HG02973 (cell line): ENCODE results near the gene ANKRD30B.
"Not testable (repeated sequence)": the region's sequence is repeated elsewhere in the genome, so short reads cannot be mapped to it uniquely, and the experiment has no call there.

Experiments used
- ATAC-seq: cut with Tn5 transposase; IDR thresholded peaks from one replicate; pipeline ENCODE4 v1.9.1; 2021; ENCODE audit warnings: moderate library complexity; ENCODE audit not compliant: unreplicated experiment

Gene ANKRD30B

GRCh38 chr18:14841607-14842006 is 93.6 kb downstream of the ANKRD30B start:
- not testable (repeated sequence) for ATAC-seq

- not testable (repeated sequence) for ATAC-seq
Observed at GRCh38 chr18:14851533-14851932, 103.6 kb downstream of the ANKRD30B start.

GRCh38 chr18:14855634-14856033 is 107.7 kb downstream of the ANKRD30B start:
- not testable (repeated sequence) for ATAC-seq

- ATAC-seq: not testable (repeated sequence)
Observed at GRCh38 chr18:14856256-14856655, 108.3 kb downstream of the ANKRD30B start.

GRCh38 chr18:14858514-14858913 is 110.5 kb downstream of the ANKRD30B start:
- not testable (repeated sequence) for ATAC-seq

- ATAC-seq: not testable (repeated sequence)
Observed at GRCh38 chr18:14859995-14860394, 112.0 kb downstream of the ANKRD30B start.

GRCh38 chr18:14866426-14866825 is 118.5 kb downstream of the ANKRD30B start:
- not testable (repeated sequence) for ATAC-seq

GRCh38 chr18:14867988-14868387 is 120.0 kb downstream of the ANKRD30B start:
- not testable (repeated sequence) for ATAC-seq

- not testable (repeated sequence) for ATAC-seq
Observed at GRCh38 chr18:14868825-14869224, 120.9 kb downstream of the ANKRD30B start.

GRCh38 chr18:14878826-14879225 is 130.9 kb downstream of the ANKRD30B start:
- ATAC-seq: not testable (repeated sequence)

GRCh38 chr18:14900435-14900834 is 152.5 kb downstream of the ANKRD30B start:
- ATAC-seq: no peak
